Thyroid gland (tissue), 4 donors: Measurements from ENCODE around the gene AFF2. TPM values are rescaled to one million over a fixed set of nuclear protein-coding genes. Genes with fewer than 3 reads are reported as not detected.
"Not testable (repeated sequence)": the region's sequence is repeated elsewhere in the genome, so short reads cannot be mapped to it uniquely, and the experiment has no call there.

ENCODE experiments used
- DNase-seq, 2 donors: peaks; one replicate each; pipeline ENCODE4 v3.0.0-alpha.2; 2019
- H3K27ac ChIP-seq, 3 donors: fragments of 200-600 bp; sonication (generic); 1 replicate in 2 of 3; 2 replicates in 1 of 3; pipeline ENCODE4 v1.5.1; 2016 to 2019; ENCODE audit warnings: mild to moderate bottlenecking in 1 of 3, moderate library complexity in 1 of 3
- H3K27me3 ChIP-seq: fragments of 200-600 bp; sonication (generic); one replicate; pipeline ENCODE4 v1.5.1; 2019
- H3K36me3 ChIP-seq, 2 donors: fragments of 200-600 bp; sonication (generic); one replicate each; pipeline ENCODE4 v1.5.1; 2016 to 2019
- H3K4me1 ChIP-seq, 2 donors: fragments of 200-600 bp; sonication (generic); one replicate each; pipeline ENCODE4 v1.5.1; 2017 to 2019
- H3K4me3 ChIP-seq, 3 donors: fragments of 200-600 bp; sonication (generic); replicated peaks in 1 of 3; 1 replicate in 2 of 3; 2 replicates in 1 of 3; pipeline ENCODE4 v1.5.1; 2016; ENCODE audit warnings: mild to moderate bottlenecking in 1 of 3
- H3K9me3 ChIP-seq: fragments of 200-600 bp; sonication (generic); one replicate; pipeline ENCODE4 v1.5.1; 2017
- CTCF ChIP-seq, 6 experiments: fragments of 200-600 bp in 3 of 6; fragments of 450-650 bp in 3 of 6; sonication (generic) in 3 of 6; IDR thresholded peaks; one replicate each; pipeline ENCODE4 v1.5.1; 2016 to 2019; ENCODE audit warnings: antibody characterized with exemption in 6 of 6, mild to moderate bottlenecking in 2 of 6, inconsistent platforms in 1 of 6, moderate library complexity in 1 of 6
- POLR2A ChIP-seq, 2 donors: fragments of 450-650 bp; IDR thresholded peaks; one replicate each; pipeline ENCODE4 v1.6.1; 2017; ENCODE audit warnings: antibody characterized with exemption in 2 of 2, mild to moderate bottlenecking in 2 of 2, moderate library complexity in 1 of 2
- WGBS, 2 donors: methylation state at CpG; one replicate each; pipeline ENCODE4 v1.1.5; 2017; 5-methylcytosine and 5-hydroxymethylcytosine counted together
- intact Hi-C: fragments of 100-400 bp; cut with DNase I; formaldehyde crosslinking; loops from one replicate; pipeline ENCODE4 v1.15.1; 2023
- total RNA-seq, 4 donors: library from RNA; depleted of rRNA; stranded (reverse); fragments of >200 nt; gene quantifications; one replicate each; pipeline ENCODE4 v1.2.3, GENCODE V29; 2016

The AFF2 gene
- total RNA-seq, 4 donors from 2014 or later, result 3.7 to 6.5 (median 4.4) TPM

DNA sequence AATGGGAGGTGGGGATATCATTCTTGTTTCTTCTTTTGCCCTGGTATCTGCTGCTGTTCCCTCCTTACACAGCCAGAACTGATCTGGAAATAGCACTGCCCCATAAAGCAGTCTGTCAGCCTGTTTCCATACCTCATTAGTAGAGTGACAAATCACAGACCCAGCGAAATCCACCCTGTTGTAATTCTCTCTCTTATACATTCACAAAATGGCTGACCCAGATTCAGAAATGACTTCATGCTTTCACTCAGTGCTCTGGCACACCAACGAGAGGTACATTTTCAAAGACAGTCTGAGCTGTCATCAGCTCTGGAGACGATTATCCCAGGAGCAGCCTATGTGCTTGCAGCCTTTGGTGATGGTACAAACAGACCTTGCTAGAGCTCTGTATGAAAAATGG, 164.6 kb downstream of the AFF2 start:
- no peak overlapping the region for H3K27ac ChIP-seq
- H3K36me3 ChIP-seq, result no peaks in the 10 kb centered on the region
- 78 to 85% methylated on average over 3 of the region's 3 CpGs for WGBS, 2 donors
- DNase-seq, result no peak
- TF ChIP-seq CTCF (IDR thresholded peaks at IDR 0.05) (no peak), POLR2A (IDR thresholded peaks at IDR 0.05) (no peak)
- intact Hi-C loops, result no loop called here
- H3K27me3 ChIP-seq, result no peaks in the 10 kb centered on the region
- no peak overlapping the region for H3K4me3 ChIP-seq
- H3K9me3 ChIP-seq, result no peaks in the 10 kb centered on the region
- H3K4me1 ChIP-seq, result no peaks in the 10 kb centered on the region

DNA sequence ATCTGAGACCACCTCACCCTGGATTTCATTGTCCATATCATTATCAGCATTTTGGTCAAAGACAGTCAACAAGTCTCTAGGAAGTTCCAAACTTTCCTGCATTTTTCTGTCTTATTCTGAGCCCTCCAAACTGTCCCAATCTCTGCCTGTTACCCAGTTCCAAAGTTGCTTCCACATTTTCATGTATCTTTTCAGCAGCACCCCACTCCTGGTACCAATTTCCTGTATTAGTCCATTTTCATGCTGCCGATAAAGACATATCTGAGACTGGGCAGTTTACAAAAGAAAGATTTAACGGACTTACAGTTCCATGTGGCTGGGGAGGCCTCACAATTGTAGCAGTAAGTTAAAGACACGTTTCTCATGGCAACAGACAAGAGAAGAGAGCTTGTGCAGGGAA, 168.8 kb downstream of the AFF2 start:
- H3K4me1 ChIP-seq, intact Hi-C loops, H3K27ac ChIP-seq, H3K36me3 ChIP-seq, H3K4me3 ChIP-seq, DNase-seq, H3K9me3 ChIP-seq, H3K27me3 ChIP-seq: not testable (repeated sequence)
- 91 to 94% methylated on average over 3 of the region's 3 CpGs for WGBS, 2 donors

- Histone ChIP-seq H3K4me1 (no peaks in the 10 kb centered on the region), H3K9me3 (no peaks in the 10 kb centered on the region), H3K4me3 (no peak overlapping the region), H3K36me3 (no peaks in the 10 kb centered on the region), H3K27ac (no peak overlapping the region), H3K27me3 (no peaks in the 10 kb centered on the region)
- WGBS, 2 donors, result 91 to 97% methylated on average over 3 of the region's 3 CpGs
- no peak for DNase-seq
- intact Hi-C loops, result no loop called here
- TF ChIP-seq POLR2A (IDR thresholded peaks at IDR 0.05), result no peak
These were observed 169.9 kb downstream of the AFF2 start for GRCh38 chrX:148670277-148670676.

DNA sequence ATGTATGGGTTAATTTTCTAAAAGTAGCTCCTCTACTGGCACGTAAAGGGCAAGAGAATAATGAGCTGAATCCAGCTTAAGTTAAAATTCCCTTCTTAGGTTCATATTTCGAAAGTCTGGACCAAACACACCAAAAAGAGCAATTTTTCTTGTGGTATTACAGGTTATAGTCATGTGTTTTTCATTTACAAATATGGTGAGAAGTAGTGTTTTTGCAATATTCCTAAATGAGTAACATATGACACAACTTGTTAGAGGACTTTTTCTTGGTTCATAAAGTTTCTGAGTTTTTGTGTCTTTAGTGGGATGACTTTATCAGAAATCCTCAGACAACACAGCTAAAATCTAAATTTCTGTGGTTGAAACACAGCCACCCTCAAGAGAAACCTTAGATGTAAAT, 172.1 kb downstream of the AFF2 start:
- intact Hi-C loops, result no loop called here
- H3K36me3 ChIP-seq, result no peaks in the 10 kb centered on the region
- no peak for TF ChIP-seq POLR2A (IDR thresholded peaks at IDR 0.05)
- no peak for TF ChIP-seq CTCF (IDR thresholded peaks at IDR 0.05)
- no peaks in the 10 kb centered on the region for H3K9me3 ChIP-seq
- WGBS, 2 donors, result 80 to 97% methylated on average over 2 of the region's 2 CpGs
- H3K4me1 ChIP-seq, result no peaks in the 10 kb centered on the region
- no peak overlapping the region for H3K4me3 ChIP-seq
- H3K27ac ChIP-seq, result no peak overlapping the region
- no peak for DNase-seq
- H3K27me3 ChIP-seq, result no peaks in the 10 kb centered on the region

GRCh38 chrX:148681605-148682004, 181.2 kb downstream of the AFF2 start:
- H3K9me3 ChIP-seq, result no peaks in the 10 kb centered on the region
- no peak overlapping the region for H3K4me3 ChIP-seq
- intact Hi-C loops, result no loop called here
- TF ChIP-seq CTCF (IDR thresholded peaks at IDR 0.05) (no peak), POLR2A (IDR thresholded peaks at IDR 0.05) (no peak)
- no peak overlapping the region for H3K27ac ChIP-seq
- DNase-seq, result no peak
- no peaks in the 10 kb centered on the region for H3K4me1 ChIP-seq
- WGBS, 2 donors, result 82 to 90% methylated on average over 1 of the region's 1 CpG
- no peaks in the 10 kb centered on the region for H3K36me3 ChIP-seq
- H3K27me3 ChIP-seq, result peaks cover 3% of the 10 kb centered on the region

DNA sequence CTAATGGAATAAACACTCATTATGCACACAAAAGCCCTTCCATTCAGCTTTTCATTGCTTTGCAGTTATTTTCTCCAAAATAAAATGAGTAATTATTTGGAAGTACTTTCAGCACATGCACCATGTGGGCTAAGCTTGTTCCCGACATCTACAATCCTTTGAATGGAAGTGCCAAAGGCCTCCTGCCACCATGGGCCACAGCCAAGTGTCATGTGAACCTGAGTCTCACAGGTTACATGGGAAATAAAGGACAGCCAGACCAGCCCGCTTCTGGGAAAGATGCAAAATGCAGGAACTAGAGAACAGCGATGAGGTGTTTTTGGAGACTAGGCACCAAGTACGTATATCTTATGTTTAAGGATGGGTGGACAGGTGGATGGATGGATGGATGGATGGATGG, 181.8 kb downstream of the AFF2 start:
- WGBS, 2 donors, result 94 to 99% methylated on average over 4 of the region's 4 CpGs
- Histone ChIP-seq H3K4me1 (no peaks in the 10 kb centered on the region), H3K4me3 (no peak overlapping the region), H3K27ac (no peak overlapping the region), H3K36me3 (no peaks in the 10 kb centered on the region), H3K27me3 (peaks cover 3% of the 10 kb centered on the region), H3K9me3 (no peaks in the 10 kb centered on the region)
- TF ChIP-seq CTCF (IDR thresholded peaks at IDR 0.05) (no peak), POLR2A (IDR thresholded peaks at IDR 0.05) (no peak)
- intact Hi-C loops, result no loop called here
- DNase-seq, result no peak
